IMR-90 (cell line): ENCODE results near the gene CTBP2. TPM values are rescaled to one million over a fixed set of nuclear protein-coding genes. Genes with fewer than 3 reads are reported as not detected.

ENCODE experiments used
- ATAC-seq: fragments of 200-7000 bp; cut with Tn5 transposase; 2 replicates; pipeline ENCODE4 v1.9.1; 2020; ENCODE audit warnings: low read depth, mild to moderate bottlenecking, moderate library complexity
- BruUV-seq: library from RNA; stranded (reverse); fragments of 400-500 nt; replicated peaks from 2 replicates; lab custom pipeline; 2021; lab: Mats Ljungman, UMichigan
- CTCF ChIA-PET: fragments of 300-600 bp; formaldehyde crosslinking; extraction: SDS; loops from one replicate; lab custom pipeline; 2021; ENCODE audit warnings: antibody characterized with exemption; lab: Yijun Ruan, JAX
- POLR2A ChIA-PET: fragments of 300-600 bp; sonication (Branson Sonifier 250); formaldehyde crosslinking; loops from one replicate; lab custom pipeline; 2022; ENCODE audit warnings: antibody characterized with exemption; ENCODE audit not compliant: unreplicated experiment; lab: Charles Lee
- DNase-seq: peaks from one replicate; pipeline ENCODE4 v3.0.0; 2013
- H2AFZ ChIP-seq: replicated peaks from 2 replicates; pipeline ENCODE3; 2013; ENCODE audit warnings: low read length, mild to moderate bottlenecking; ENCODE audit not compliant: poor library complexity
- H2AK5ac ChIP-seq: 2 replicates; pipeline ENCODE4 v1.6.1; 2013; ENCODE audit warnings: low read depth, low read length, inconsistent platforms
- H2AK9ac ChIP-seq: replicated peaks from 2 replicates; pipeline ENCODE3; 2013; ENCODE audit warnings: mild to moderate bottlenecking, low read depth, low read length, moderate library complexity; ENCODE audit not compliant: poor library complexity
- H2BK120ac ChIP-seq: 2 replicates; pipeline ENCODE4 v1.6.1; 2013; ENCODE audit warnings: low read depth, low read length, inconsistent platforms
- H2BK15ac ChIP-seq: 3 replicates; pipeline ENCODE4 v1.6.1; 2013; ENCODE audit warnings: low read depth, low read length, inconsistent platforms
- H2BK20ac ChIP-seq: 2 replicates; pipeline ENCODE4 v1.6.1; 2013; ENCODE audit warnings: low read depth, mild to moderate bottlenecking, inconsistent platforms, low read length, moderate library complexity
- H2BK5ac ChIP-seq: 2 replicates; pipeline ENCODE4 v1.6.1; 2013; ENCODE audit warnings: mild to moderate bottlenecking, low read depth, low read length, inconsistent platforms; ENCODE audit not compliant: poor library complexity, severe bottlenecking
- H3K14ac ChIP-seq: replicated peaks from 2 replicates; pipeline ENCODE4 v1.6.1; 2013; ENCODE audit warnings: low read depth, low read length, inconsistent platforms
- H3K18ac ChIP-seq: 2 replicates; pipeline ENCODE4 v1.6.1; 2013; ENCODE audit warnings: low read depth, low read length, control low read depth
- H3K23ac ChIP-seq: 2 replicates; pipeline ENCODE4 v1.6.1; 2013; ENCODE audit warnings: low read depth, low read length, inconsistent platforms
- H3K27ac ChIP-seq: 2 replicates; pipeline ENCODE4 v1.5.1; 2013; ENCODE audit warnings: mild to moderate bottlenecking, control low read depth, low read length; ENCODE audit not compliant: insufficient read depth
- H3K27me3 ChIP-seq: 2 replicates; pipeline ENCODE4 v1.6.1; 2013; ENCODE audit warnings: low read length; ENCODE audit not compliant: control insufficient read depth, insufficient read depth
- H3K36me3 ChIP-seq: 2 replicates; pipeline ENCODE4 v1.6.1; 2013; ENCODE audit warnings: low read length, mixed read lengths; ENCODE audit not compliant: control insufficient read depth, insufficient read depth
- H3K4ac ChIP-seq: 2 replicates; pipeline ENCODE4 v1.6.1; 2013; ENCODE audit warnings: low read depth, low read length, inconsistent platforms
- H3K4me1 ChIP-seq: 2 replicates; pipeline ENCODE4 v1.6.1; 2013; ENCODE audit warnings: low read length, mixed read lengths; ENCODE audit not compliant: control insufficient read depth, insufficient read depth
- H3K4me2 ChIP-seq: 2 replicates; pipeline ENCODE4 v1.6.1; 2013; ENCODE audit warnings: low read depth, mild to moderate bottlenecking, control low read depth, low read length, moderate library complexity
- H3K4me3 ChIP-seq: 2 replicates; pipeline ENCODE4 v1.5.1; 2013; ENCODE audit warnings: low read depth, mild to moderate bottlenecking, control low read depth, low read length, moderate library complexity; ENCODE audit not compliant: insufficient read depth
- H3K56ac ChIP-seq: 2 replicates; pipeline ENCODE4 v1.6.1; 2013; ENCODE audit warnings: low read length, inconsistent platforms; ENCODE audit not compliant: insufficient read depth; ENCODE audit errors: extremely low read depth
- H3K79me1 ChIP-seq, 2 experiments: 2 replicates each; pipeline ENCODE4 v1.6.1; 2013; ENCODE audit warnings: low read length in 2 of 2, inconsistent platforms in 1 of 2, low read depth in 1 of 2
- H3K9ac ChIP-seq: 2 replicates; pipeline ENCODE4 v1.6.1; 2013; ENCODE audit warnings: low read depth, low read length, control low read depth
- H3K9me1 ChIP-seq: 2 replicates; pipeline ENCODE4 v1.6.1; 2013; ENCODE audit warnings: low read length, inconsistent platforms; ENCODE audit not compliant: insufficient read depth
- H3K9me3 ChIP-seq: 2 replicates; pipeline ENCODE4 v1.6.1; 2013; ENCODE audit warnings: low read length; ENCODE audit not compliant: control insufficient read depth, insufficient read depth
- H4K20me1 ChIP-seq: 2 replicates; pipeline ENCODE4 v1.6.1; 2013; ENCODE audit warnings: low read length, inconsistent platforms; ENCODE audit not compliant: insufficient read depth
- H4K5ac ChIP-seq: 2 replicates; pipeline ENCODE4 v1.6.1; 2013; ENCODE audit warnings: mild to moderate bottlenecking, low read depth, low read length, control low read depth
- H4K8ac ChIP-seq, 2 experiments: 2 replicates each; pipeline ENCODE4 v1.6.1; 2013; ENCODE audit warnings: low read depth in 2 of 2, low read length in 2 of 2, control low read depth in 1 of 2, inconsistent platforms in 1 of 2
- H4K91ac ChIP-seq: 2 replicates; pipeline ENCODE4 v1.6.1; 2013; ENCODE audit warnings: low read depth, low read length, inconsistent platforms; ENCODE audit not compliant: insufficient read depth
- BHLHE40 ChIP-seq: fragments of 150-350 bp; IDR thresholded peaks from 2 replicates; pipeline ENCODE4 v1.6.1; 2016; ENCODE audit warnings: mild to moderate bottlenecking, low read depth, low read length
- CEBPB ChIP-seq: IDR thresholded peaks from 2 replicates; pipeline ENCODE4 v1.6.1; 2012; ENCODE audit warnings: low read depth, low read length, improper control_type of control experiment
- CHD1 ChIP-seq: IDR thresholded peaks from 2 replicates; pipeline ENCODE4 v1.6.1; 2012; ENCODE audit warnings: low read depth, low read length, improper control_type of control experiment
- CTCF ChIP-seq: conservative IDR thresholded peaks from 2 replicates; pipeline ENCODE4 v1.5.1; 2012; ENCODE audit warnings: mild to moderate bottlenecking, low read depth, low read length, improper control_type of control experiment
- ELK1 ChIP-seq: fragments of 150-350 bp; IDR thresholded peaks from 2 replicates; pipeline ENCODE4 v1.6.1; 2016; ENCODE audit warnings: low read depth, mild to moderate bottlenecking, low read length, moderate library complexity, borderline replicate concordance
- FOS ChIP-seq: fragments of 150-350 bp; IDR thresholded peaks from 2 replicates; pipeline ENCODE4 v1.6.1; 2016; ENCODE audit warnings: low read depth, low read length
- MAFK ChIP-seq: IDR thresholded peaks from 2 replicates; pipeline ENCODE4 v1.6.1; 2012; ENCODE audit warnings: low read depth, low read length, improper control_type of control experiment
- MAZ ChIP-seq: IDR thresholded peaks from 2 replicates; pipeline ENCODE4 v1.6.1; 2012; ENCODE audit warnings: low read depth, mild to moderate bottlenecking, low read length, improper control_type of control experiment, moderate library complexity, borderline replicate concordance
- MXI1 ChIP-seq: IDR thresholded peaks from 2 replicates; pipeline ENCODE4 v1.6.1; 2012; ENCODE audit warnings: low read depth, mild to moderate bottlenecking, low read length, moderate library complexity, borderline replicate concordance
- NFE2L2 ChIP-seq: fragments of 150-350 bp; IDR thresholded peaks from 2 replicates; pipeline ENCODE4 v1.6.1; 2016; ENCODE audit warnings: low read depth, mild to moderate bottlenecking, low read length
- POLR2A ChIP-seq: IDR thresholded peaks from 2 replicates; pipeline ENCODE4 v1.6.1; 2012; ENCODE audit warnings: mild to moderate bottlenecking, low read depth, low read length
- RAD21 ChIP-seq: IDR thresholded peaks from 2 replicates; pipeline ENCODE4 v1.6.1; 2012; ENCODE audit warnings: low read length, improper control_type of control experiment
- RCOR1 ChIP-seq: IDR thresholded peaks from 2 replicates; pipeline ENCODE4 v1.6.1; 2012; ENCODE audit warnings: mild to moderate bottlenecking, low read length, improper control_type of control experiment; ENCODE audit not compliant: insufficient replicate concordance
- RFX5 ChIP-seq: IDR thresholded peaks from 2 replicates; pipeline ENCODE4 v1.8.0; 2012; ENCODE audit warnings: low read depth, mild to moderate bottlenecking, low read length, moderate library complexity
- USF2 ChIP-seq: fragments of 150-350 bp; IDR thresholded peaks from 2 replicates; pipeline ENCODE4 v1.6.1; 2017; ENCODE audit warnings: mild to moderate bottlenecking, antibody characterized with exemption, low read length, low read depth
- WGBS, 2 experiments: methylation state at CpG; one replicate each; pipeline versions ENCODE4 v1.1.5 to v1.1.7; 2013; ENCODE audit warnings: missing lambda C conversion rate in 2 of 2; ENCODE audit not compliant: insufficient read length in 1 of 2; ENCODE audit errors: extremely low coverage in 2 of 2; 5-methylcytosine and 5-hydroxymethylcytosine counted together
- dilution Hi-C: fragments of 300-500 bp; cut with HindIII; formaldehyde crosslinking; loops from one replicate; pipeline ENCODE4 v1.14.3; 2018; ENCODE audit warnings: low sequenced_read_pairs; ENCODE audit not compliant: unreplicated experiment
- in situ Hi-C: fragments of 300-500 bp; cut with MboI; formaldehyde crosslinking; loops from 3 replicates; pipeline ENCODE4 v1.14.3; 2019; ENCODE audit warnings: low sequenced_read_pairs, inconsistent platforms, mixed read lengths
- intact Hi-C: fragments of 100-400 bp; cut with micrococcal nuclease; formaldehyde crosslinking; loops from 2 replicates; pipeline ENCODE4 v1.10.0; 2022
- polyA plus RNA-seq, 3 experiments: library from polyadenylated mRNA; depleted of rRNA; stranded (reverse); fragments of >200 nt; gene quantifications; 2 replicates each; pipeline ENCODE4 v1.2.3, GENCODE V29; 2012; ENCODE audit warnings: low replicate concordance in 1 of 3
- total RNA-seq: library from RNA; depleted of rRNA; stranded (reverse); fragments of >200 nt; gene quantifications from 2 replicates; pipeline ENCODE4 v1.2.3, GENCODE V29; 2012

CTBP2 gene
- total and polyA plus RNA-seq, 2 of the 4 experiments (the other 2 are of a cell fraction), result 81.0 to 86.6 TPM

- no peaks in the 10 kb centered on the region for H3K27me3 ChIP-seq
- H4K91ac ChIP-seq, result peak overlapping the region; percentile 21; the same call in 1 of the 2 replicates
- no peak for DNase-seq
- H3K4ac ChIP-seq, result no peak overlapping the region
- no peak for ATAC-seq
- H2AK5ac ChIP-seq, result peak overlapping the region; percentile 29; the same call in 1 of the 2 replicates
- TF ChIP-seq MAFK (no peak), RFX5 (no peak), MAZ (no peak), FOS (no peak), CEBPB (no peak), ELK1 (no peak), POLR2A (no peak), RAD21 (no peak), NFE2L2 (no peak), CTCF (no peak), RCOR1 (no peak), MXI1 (no peak), BHLHE40 (no peak), USF2 (no peak), CHD1 (no peak)
- H4K5ac ChIP-seq, result no peak overlapping the region
- dilution Hi-C loops (no loop called here), intact Hi-C loops (loop anchor here (2.0 to 5.0 kb wide), 3 partner anchors 47 to 102 kb away; no protein-coding TSS in a partner anchor), in situ Hi-C loops (loop anchor here (10.0 kb wide), 1 partner anchor 95 kb away; no protein-coding TSS in a partner anchor)
- H3K27ac ChIP-seq, result no peak overlapping the region
- no peak overlapping the region for H3K4me3 ChIP-seq
- H3K18ac ChIP-seq, result no peak overlapping the region
- H2BK15ac ChIP-seq, result no peak overlapping the region
- no peak overlapping the region for H2BK20ac ChIP-seq
- H3K4me2 ChIP-seq, result no peak overlapping the region
- H4K20me1 ChIP-seq, result peaks cover 95% of the 10 kb centered on the region
- H3K23ac ChIP-seq, result no peak overlapping the region
- H2AK9ac ChIP-seq, result peak overlapping the region; percentile 80
- no peak overlapping the region for H2BK120ac ChIP-seq
- POLR2A ChIA-PET, result no interaction called here
- peaks cover 14% of the 10 kb centered on the region for H3K36me3 ChIP-seq
- no peaks in the 10 kb centered on the region for H3K9me3 ChIP-seq
- no peak overlapping the region for H4K8ac ChIP-seq
- no peak overlapping the region for H3K9ac ChIP-seq
- no peak overlapping the region for H2AFZ ChIP-seq
- H3K9me1 ChIP-seq, result peaks cover 40% of the 10 kb centered on the region
- H3K79me1 ChIP-seq, result peaks cover 8 to 85% of the 10 kb centered on the region in 2 experiments; a peak in 3 of 4 replicates
- no peak overlapping the region for H2BK5ac ChIP-seq
- WGBS, 2 experiments, result 89% methylated on average over 5 of the region's 7 CpGs; no CpG with 5 or more reads in 1 of the 2 experiments
- peaks cover 48% of the 10 kb centered on the region for H3K4me1 ChIP-seq
- CTCF ChIA-PET, result no interaction called here
- no TSS peak for BruUV-seq
- H3K56ac ChIP-seq, result no peak overlapping the region
- no peak overlapping the region for H3K14ac ChIP-seq
Measured at GRCh38 chr10:125149680-125150047, 10.7 kb downstream of the CTBP2 start.
